DOHH2 (cell line): Measurements from ENCODE around the gene SNAI1.
"Not testable (repeated sequence)": the region's sequence is repeated elsewhere in the genome, so short reads cannot be mapped to it uniquely, and the experiment has no call there.

Source experiments
- H3F3A ChIP-seq: fragments of 200-600 bp; sonication (generic), shearing (Covaris generic); 2 replicates; pipeline ENCODE4 v1.6.0; 2016; ENCODE audit warnings: antibody characterized with exemption, mild to moderate bottlenecking; ENCODE audit not compliant: control insufficient read depth, insufficient read depth
- H3K27ac ChIP-seq: fragments of 200-600 bp; sonication (generic); 2 replicates; pipeline ENCODE4 v1.5.1; 2014; ENCODE audit warnings: low read depth, mild to moderate bottlenecking, low read length, moderate library complexity
- H3K27me3 ChIP-seq: fragments of 200-600 bp; sonication (generic); 2 replicates; pipeline ENCODE4 v1.6.1; 2014; ENCODE audit warnings: mild to moderate bottlenecking, low read length, mixed read lengths; ENCODE audit not compliant: control insufficient read depth
- H3K36me3 ChIP-seq: fragments of 200-600 bp; sonication (generic); 2 replicates; pipeline ENCODE4 v1.6.1; 2014; ENCODE audit warnings: mild to moderate bottlenecking, low read length, moderate library complexity, mixed read lengths; ENCODE audit not compliant: control insufficient read depth
- H3K4me1 ChIP-seq: fragments of 200-600 bp; sonication (generic); 2 replicates; pipeline ENCODE4 v1.6.1; 2014; ENCODE audit warnings: mild to moderate bottlenecking, low read length, mixed read lengths; ENCODE audit not compliant: control insufficient read depth
- H3K4me2 ChIP-seq: fragments of 200-600 bp; sonication (generic); 2 replicates; pipeline ENCODE4 v1.6.0; 2014; ENCODE audit warnings: mild to moderate bottlenecking, low read length, moderate library complexity
- H3K4me3 ChIP-seq: fragments of 200-600 bp; sonication (generic); 2 replicates; pipeline ENCODE4 v1.5.1; 2014; ENCODE audit warnings: mild to moderate bottlenecking, low read length, mixed read lengths
- H3K79me2 ChIP-seq: fragments of 200-600 bp; sonication (generic); 2 replicates; pipeline ENCODE4 v1.6.1; 2014; ENCODE audit warnings: mild to moderate bottlenecking, low read length, mixed read lengths; ENCODE audit not compliant: control insufficient read depth
- H3K9me2 ChIP-seq: fragments of 200-600 bp; sonication (generic); replicated peaks from 2 replicates; pipeline ENCODE4 v1.6.1; 2014; ENCODE audit warnings: mild to moderate bottlenecking, low read length, mixed read lengths; ENCODE audit not compliant: control insufficient read depth
- H3K9me3 ChIP-seq: fragments of 200-600 bp; sonication (generic); 2 replicates; pipeline ENCODE4 v1.6.1; 2014; ENCODE audit warnings: antibody characterized with exemption, low read length, mixed read lengths; ENCODE audit not compliant: control insufficient read depth, insufficient read depth
- H4K20me1 ChIP-seq: fragments of 200-600 bp; sonication (generic); 2 replicates; pipeline ENCODE4 v1.6.0; 2014; ENCODE audit warnings: low read depth, mild to moderate bottlenecking, antibody characterized with exemption, low read length, moderate library complexity; ENCODE audit not compliant: control insufficient read depth, insufficient read depth
- EZH2phosphoT487 ChIP-seq: fragments of 200-600 bp; sonication (generic); IDR thresholded peaks from 2 replicates; pipeline ENCODE4 v1.6.1; 2017; ENCODE audit warnings: borderline replicate concordance, mild to moderate bottlenecking, antibody characterized with exemption, low read length, moderate library complexity, mixed read lengths
- TF ChIP-seq, protein P1 (sequence below): fragments of 200-600 bp; sonication (generic); IDR thresholded peaks from one replicate; pipeline ENCODE4 v1.5.1; 2014; ENCODE audit warnings: antibody characterized with exemption, mild to moderate bottlenecking, low read depth, low read length; ENCODE audit not compliant: poor library complexity, severe bottlenecking

SNAI1 gene

GRCh38 chr20:49951151-49951550, 31.6 kb upstream of the SNAI1 start:
- no peak for TF ChIP-seq EZH2phosphoT487
- TF ChIP-seq, protein P1, sequence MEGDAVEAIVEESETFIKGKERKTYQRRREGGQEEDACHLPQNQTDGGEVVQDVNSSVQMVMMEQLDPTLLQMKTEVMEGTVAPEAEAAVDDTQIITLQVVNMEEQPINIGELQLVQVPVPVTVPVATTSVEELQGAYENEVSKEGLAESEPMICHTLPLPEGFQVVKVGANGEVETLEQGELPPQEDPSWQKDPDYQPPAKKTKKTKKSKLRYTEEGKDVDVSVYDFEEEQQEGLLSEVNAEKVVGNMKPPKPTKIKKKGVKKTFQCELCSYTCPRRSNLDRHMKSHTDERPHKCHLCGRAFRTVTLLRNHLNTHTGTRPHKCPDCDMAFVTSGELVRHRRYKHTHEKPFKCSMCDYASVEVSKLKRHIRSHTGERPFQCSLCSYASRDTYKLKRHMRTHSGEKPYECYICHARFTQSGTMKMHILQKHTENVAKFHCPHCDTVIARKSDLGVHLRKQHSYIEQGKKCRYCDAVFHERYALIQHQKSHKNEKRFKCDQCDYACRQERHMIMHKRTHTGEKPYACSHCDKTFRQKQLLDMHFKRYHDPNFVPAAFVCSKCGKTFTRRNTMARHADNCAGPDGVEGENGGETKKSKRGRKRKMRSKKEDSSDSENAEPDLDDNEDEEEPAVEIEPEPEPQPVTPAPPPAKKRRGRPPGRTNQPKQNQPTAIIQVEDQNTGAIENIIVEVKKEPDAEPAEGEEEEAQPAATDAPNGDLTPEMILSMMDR: no peak

DNA sequence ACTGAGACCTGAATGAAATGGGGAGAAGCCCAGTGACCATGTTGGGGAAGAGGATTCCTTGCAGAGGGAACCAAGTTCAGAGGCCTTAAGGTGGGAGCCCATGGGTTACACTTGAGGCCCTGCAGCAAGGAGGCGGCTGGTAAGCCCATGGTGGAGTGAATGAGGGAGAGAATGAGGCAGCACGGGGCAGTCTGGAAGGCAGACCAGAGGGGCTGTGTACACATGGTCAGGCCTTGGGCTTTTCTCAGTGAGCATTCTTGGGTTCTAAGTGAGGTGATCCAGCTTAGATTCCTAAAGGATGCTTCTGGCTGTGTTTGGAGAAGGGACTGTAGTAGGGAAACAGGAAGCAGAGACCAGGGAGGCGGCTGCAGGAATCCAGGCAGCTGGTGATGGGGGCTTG, 27.6 kb upstream of the SNAI1 start:
- no peak overlapping the region for H3K27ac ChIP-seq
- H3K79me2 ChIP-seq: no peaks in the 10 kb centered on the region
- no peaks in the 10 kb centered on the region for H3F3A ChIP-seq
- no peaks in the 10 kb centered on the region for H3K27me3 ChIP-seq
- TF ChIP-seq, protein P1: no peak
- TF ChIP-seq EZH2phosphoT487: no peak
- H4K20me1 ChIP-seq: no peaks in the 10 kb centered on the region
- H3K9me2 ChIP-seq: no peaks in the 10 kb centered on the region
- no peak overlapping the region for H3K4me2 ChIP-seq
- no peaks in the 10 kb centered on the region for H3K9me3 ChIP-seq
- H3K36me3 ChIP-seq: peaks cover 49% of the 10 kb centered on the region
- no peak overlapping the region for H3K4me3 ChIP-seq
- no peaks in the 10 kb centered on the region for H3K4me1 ChIP-seq

More at GRCh38 chr20:49951151-49951550, 31.6 kb upstream of the SNAI1 start:
- peaks cover 3% of the 10 kb centered on the region; the same call in 1 of the 2 replicates for H3K79me2 ChIP-seq
- no peaks in the 10 kb centered on the region for H3K9me2 ChIP-seq
- no peak overlapping the region for H3K27ac ChIP-seq
- peaks cover 73% of the 10 kb centered on the region for H3K36me3 ChIP-seq
- H4K20me1 ChIP-seq: no peaks in the 10 kb centered on the region
- no peak overlapping the region for H3K4me3 ChIP-seq
- no peak overlapping the region for H3K4me2 ChIP-seq
- no peaks in the 10 kb centered on the region for H3K9me3 ChIP-seq
- no peaks in the 10 kb centered on the region for H3K4me1 ChIP-seq
- H3K27me3 ChIP-seq: no peaks in the 10 kb centered on the region
- no peaks in the 10 kb centered on the region for H3F3A ChIP-seq

DNA sequence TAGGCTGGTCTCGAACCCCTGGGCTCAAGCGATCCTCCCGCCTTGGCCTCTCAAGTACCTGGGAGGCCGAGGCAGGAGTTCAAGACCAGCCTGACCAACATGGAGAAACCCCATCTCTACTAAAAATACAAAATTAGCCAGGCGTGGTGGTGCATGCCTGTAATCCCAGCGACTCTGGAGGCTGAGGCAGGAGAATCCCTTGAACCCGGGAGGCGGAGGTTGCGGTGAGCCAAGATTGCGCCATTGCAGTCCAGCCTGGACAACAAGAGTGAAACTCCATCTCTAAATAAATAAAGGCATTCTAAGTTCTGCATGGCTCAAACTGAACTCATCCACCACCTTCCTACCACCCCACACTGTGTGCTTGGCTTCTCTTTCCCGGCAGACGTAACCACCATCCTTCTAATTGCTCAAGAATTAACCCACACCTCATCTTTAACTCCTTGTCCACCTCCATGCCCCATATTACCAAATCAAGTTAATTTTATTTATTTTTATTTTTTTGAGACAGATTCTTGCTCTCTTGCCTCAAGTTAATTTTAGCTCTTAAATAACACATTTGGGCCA, 26.9 kb upstream of the SNAI1 start:
- H3K79me2 ChIP-seq, H3K4me3 ChIP-seq, H3K9me3 ChIP-seq, H3K4me1 ChIP-seq, H3K27me3 ChIP-seq, H3F3A ChIP-seq, H3K27ac ChIP-seq, H3K4me2 ChIP-seq, H4K20me1 ChIP-seq, H3K9me2 ChIP-seq: not testable (repeated sequence)
- H3K36me3 ChIP-seq: peaks cover 41% of the 10 kb centered on the region

DNA sequence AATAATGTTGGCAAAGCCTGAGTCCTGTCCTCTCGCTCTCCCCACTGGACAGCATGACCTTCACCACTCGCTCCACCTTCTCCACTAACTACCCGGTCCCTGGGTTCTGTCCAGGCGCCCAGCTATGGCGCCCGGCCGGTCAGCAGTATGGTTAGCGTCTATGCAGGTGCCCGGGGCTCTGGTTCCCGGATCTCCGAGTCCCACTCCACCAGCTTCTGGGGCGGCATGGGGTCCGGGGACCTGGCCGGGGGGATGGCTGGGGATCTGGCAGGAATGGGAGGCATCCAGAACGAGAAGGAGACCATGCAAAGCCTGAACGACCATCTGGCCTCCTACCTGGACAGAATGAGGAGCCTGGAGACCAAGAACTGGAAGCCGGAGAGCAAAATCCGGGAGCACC, 26.1 kb upstream of the SNAI1 start:
- no peak overlapping the region for H3K4me2 ChIP-seq

GRCh38 chr20:49957089-49957938, 25.5 kb upstream of the SNAI1 start:
- H3K4me3 ChIP-seq: not testable (repeated sequence)

More for the DNA sequence above, 26.1 kb upstream of the SNAI1 start:
- Histone ChIP-seq H3K9me2 (no peaks in the 10 kb centered on the region), H3K36me3 (peaks cover 34% of the 10 kb centered on the region), H3K4me1 (no peaks in the 10 kb centered on the region), H3F3A (no peaks in the 10 kb centered on the region), H4K20me1 (no peaks in the 10 kb centered on the region), H3K4me3 (no peak overlapping the region), H3K79me2 (no peaks in the 10 kb centered on the region), H3K9me3 (no peaks in the 10 kb centered on the region), H3K27me3 (no peaks in the 10 kb centered on the region), H3K27ac (no peak overlapping the region)
- TF ChIP-seq, protein P1: no peak
- TF ChIP-seq EZH2phosphoT487: no peak

More at GRCh38 chr20:49957089-49957938, 25.5 kb upstream of the SNAI1 start:
- H3K4me1 ChIP-seq, H3K27me3 ChIP-seq, H3K79me2 ChIP-seq, H3K9me3 ChIP-seq, H3K27ac ChIP-seq, H3F3A ChIP-seq, H3K9me2 ChIP-seq, H4K20me1 ChIP-seq, H3K4me2 ChIP-seq: not testable (repeated sequence)
- H3K36me3 ChIP-seq: peaks cover 28% of the 10 kb centered on the region
